Fibroblast of mammary gland (primary cell): ENCODE measurements around the gene EPB41L1.
"Not testable (repeated sequence)": the region's sequence is repeated elsewhere in the genome, so short reads cannot be mapped to it uniquely, and the experiment has no call there.

ENCODE experiments used
- DNase-seq: peaks from one replicate; pipeline ENCODE4 v3.0.0-alpha.2; 2010; ENCODE audit warnings: low read depth
- H3K4me3 ChIP-seq: 2 replicates; pipeline ENCODE4 v1.5.1; 2011; ENCODE audit warnings: low read depth, mild to moderate bottlenecking, low read length, moderate library complexity; ENCODE audit not compliant: control insufficient read depth
- CTCF ChIP-seq: conservative IDR thresholded peaks from 2 replicates; pipeline ENCODE4 v1.5.1; 2011; ENCODE audit warnings: low read depth, low read length, inconsistent platforms; ENCODE audit not compliant: control insufficient read depth, insufficient read depth

The EPB41L1 gene

DNA sequence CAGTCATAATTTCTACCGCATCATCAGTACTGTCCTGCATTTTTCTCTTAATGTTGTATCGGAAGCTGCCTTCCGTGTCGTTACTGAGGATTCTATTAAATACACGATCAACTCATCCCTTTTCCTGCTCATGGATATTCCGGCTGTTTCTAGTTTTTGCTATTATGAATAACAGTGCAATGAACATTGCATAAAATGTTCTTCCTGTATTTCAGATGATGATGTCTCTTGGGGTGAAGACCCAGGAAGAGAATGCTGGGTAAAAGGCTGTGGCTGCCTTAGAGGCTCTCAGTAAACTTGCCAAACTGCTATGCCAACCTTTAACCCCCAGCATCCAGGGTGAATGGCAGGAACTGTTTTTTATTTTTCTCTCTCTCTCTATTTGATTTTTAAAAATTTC, 24.1 kb upstream of the EPB41L1 start:
- no peak overlapping the region for H3K4me3 ChIP-seq
- no peak for TF ChIP-seq CTCF
- DNase-seq: no peak

DNA sequence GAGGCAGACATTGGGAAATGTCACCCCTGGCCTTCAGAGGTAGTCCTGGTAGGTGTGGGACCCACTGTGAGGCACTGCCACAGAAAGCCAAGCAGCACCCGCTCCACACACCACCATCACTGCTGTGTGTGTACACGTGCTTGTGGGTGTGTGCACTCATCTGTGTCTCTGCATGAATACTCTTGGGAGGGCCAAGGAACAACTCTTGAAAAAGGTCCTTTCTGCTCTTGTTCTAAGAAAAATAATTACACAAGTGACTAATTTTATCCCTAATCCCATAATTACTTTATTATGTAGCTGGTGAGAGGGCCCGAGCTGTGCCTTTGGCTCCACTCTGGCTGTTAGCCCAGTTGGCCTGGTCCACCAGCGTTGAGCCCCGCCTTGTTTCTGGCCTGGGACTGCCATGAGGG, 21.7 kb upstream of the EPB41L1 start:
- no peak for TF ChIP-seq CTCF
- H3K4me3 ChIP-seq: no peak overlapping the region
- DNase-seq: no peak

GRCh38 chr20:36133821-36134220, 20.7 kb upstream of the EPB41L1 start:
- TF ChIP-seq CTCF: no peak
- H3K4me3 ChIP-seq: no peak overlapping the region
- no peak for DNase-seq

GRCh38 chr20:36135159-36135558, 19.4 kb upstream of the EPB41L1 start:
- no peak for TF ChIP-seq CTCF
- DNase-seq: no peak
- no peak overlapping the region for H3K4me3 ChIP-seq

- H3K4me3 ChIP-seq: no peak overlapping the region
- no peak for DNase-seq
- TF ChIP-seq CTCF: no peak
Measured at GRCh38 chr20:36135821-36136220, 18.7 kb upstream of the EPB41L1 start.

DNA sequence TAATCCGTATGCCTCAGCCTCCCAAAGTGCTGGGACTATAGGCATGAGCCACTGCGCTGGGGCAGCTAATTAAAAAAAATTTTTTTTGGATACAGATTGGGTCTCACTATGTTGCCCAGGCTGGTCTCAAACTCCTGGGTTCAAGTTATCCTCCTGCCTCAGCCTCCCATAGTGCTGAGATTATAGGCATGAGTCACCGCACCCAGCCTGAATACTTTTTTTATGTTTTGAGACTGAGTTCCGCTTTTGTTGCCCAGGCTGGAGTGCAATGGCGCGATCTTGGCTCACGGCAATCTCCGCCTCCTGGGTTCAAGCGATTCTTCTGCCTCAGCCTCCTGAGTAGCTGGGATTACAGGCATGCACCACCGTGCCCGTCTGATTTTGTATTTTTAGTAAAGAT, 17.2 kb upstream of the EPB41L1 start:
- H3K4me3 ChIP-seq, DNase-seq: not testable (repeated sequence)

DNA sequence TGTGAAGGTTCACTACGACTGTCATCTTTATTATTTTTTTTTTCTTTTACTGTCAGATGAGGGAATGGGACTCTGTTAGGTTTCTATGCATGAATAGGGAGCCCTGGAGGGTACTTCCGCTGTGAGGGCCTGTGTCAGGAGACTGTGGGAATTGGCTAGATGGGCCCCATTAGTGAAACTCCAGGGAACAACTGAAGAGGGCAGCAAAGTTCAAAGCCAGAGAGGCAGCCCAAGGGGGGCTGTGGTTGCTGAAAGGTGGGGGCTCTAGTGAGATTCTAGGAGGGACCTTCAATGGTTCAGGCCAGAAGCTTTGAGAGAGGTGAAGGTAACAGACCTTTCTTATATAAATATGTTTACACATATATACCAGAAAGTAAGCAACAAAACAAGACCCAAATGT, 13.2 kb upstream of the EPB41L1 start:
- TF ChIP-seq CTCF: no peak
- no peak for DNase-seq
- H3K4me3 ChIP-seq: no peak overlapping the region

DNA sequence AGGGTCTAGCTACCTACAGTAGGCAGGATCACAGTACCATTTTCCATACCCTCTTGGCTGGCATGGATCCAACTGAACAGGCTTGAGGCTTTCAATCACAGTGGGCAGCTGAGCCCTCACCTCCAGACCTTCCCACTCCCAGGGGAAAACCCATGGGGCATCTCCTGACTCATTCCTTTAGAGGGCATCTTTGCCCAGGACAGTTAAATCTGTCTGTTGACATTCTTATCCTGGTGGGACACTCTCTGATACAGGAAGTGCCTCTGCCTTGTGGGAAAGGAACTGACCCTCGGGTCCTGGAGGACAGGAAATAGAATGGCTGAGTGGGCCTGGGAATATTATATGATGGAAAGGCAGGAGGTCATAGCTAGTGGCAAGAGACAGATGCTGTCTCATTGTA, 10.2 kb upstream of the EPB41L1 start:
- no peak for DNase-seq
- no peak overlapping the region for H3K4me3 ChIP-seq
- TF ChIP-seq CTCF: no peak
